ENCODE measurements around the gene RYR3.

Gene RYR3

DNA sequence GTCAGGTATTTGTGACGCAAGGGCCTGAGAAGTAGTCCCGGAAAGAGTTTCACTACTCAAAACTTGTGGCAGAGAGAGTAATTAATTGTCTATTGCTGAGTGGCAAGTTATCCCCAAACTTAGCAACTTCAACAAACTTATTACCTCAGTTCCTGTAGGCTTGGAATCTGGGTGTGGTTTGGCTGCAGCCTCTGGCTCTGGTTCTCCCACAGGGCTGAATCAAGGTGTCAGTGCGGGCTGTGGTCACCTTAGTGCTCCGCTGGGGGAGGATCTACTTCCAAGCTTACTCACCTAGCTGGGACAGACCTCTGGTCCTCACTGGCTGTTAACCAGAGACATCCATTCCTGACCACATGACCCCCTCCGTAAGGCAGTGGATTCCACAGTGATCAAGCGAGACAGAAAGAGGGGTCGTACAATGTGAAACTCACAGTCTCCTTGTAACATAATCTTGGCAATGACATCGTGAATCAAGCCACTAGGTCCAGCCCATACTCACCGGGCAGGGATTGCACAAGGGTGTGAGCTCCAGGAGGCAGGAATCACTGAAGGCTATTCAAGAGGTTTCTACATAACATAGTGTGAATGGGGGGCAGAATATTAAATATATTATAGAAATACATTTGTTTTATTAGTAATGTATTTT, 138.3 kb downstream of the RYR3 start:
- no peak for DNase-seq (ENCODE audit: low read depth in 2 of 2)

- DNase-seq (ENCODE audit: low read depth in 2 of 2), result no peak
Measured at GRCh38 chr15:33449810-33450209, 139.0 kb downstream of the RYR3 start.

GRCh38 chr15:33451385-33451784, 140.6 kb downstream of the RYR3 start:
- no peak for DNase-seq (ENCODE audit: low read depth in 2 of 2)

DNA sequence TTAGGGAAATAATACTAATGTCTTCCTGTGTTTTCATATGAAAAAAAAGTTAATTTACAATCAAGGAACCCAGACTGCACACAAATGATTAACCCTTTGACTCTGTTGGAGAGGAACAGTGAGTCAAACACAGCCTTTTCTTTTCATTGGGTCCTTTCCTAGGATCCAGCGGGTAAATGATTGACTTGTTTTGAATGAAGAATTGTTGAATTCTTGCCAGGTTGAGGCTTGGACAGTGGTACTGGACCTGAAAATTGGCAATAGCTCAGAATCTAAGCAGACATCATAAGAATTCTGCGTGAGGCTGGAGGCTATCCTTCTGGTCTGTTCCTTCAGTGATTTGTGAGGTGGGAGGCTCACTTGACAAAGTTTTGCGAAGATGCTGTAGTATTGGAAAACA, 143.0 kb downstream of the RYR3 start:
- DNase-seq (ENCODE audit: low read depth in 2 of 2), result no peak

GRCh38 chr15:33454346-33454745, 143.6 kb downstream of the RYR3 start:
- DNase-seq (ENCODE audit: low read depth in 2 of 2), result no peak

- no peak for DNase-seq (ENCODE audit: low read depth in 2 of 2)
Measured at GRCh38 chr15:33454996-33455395, 144.2 kb downstream of the RYR3 start.

DNA sequence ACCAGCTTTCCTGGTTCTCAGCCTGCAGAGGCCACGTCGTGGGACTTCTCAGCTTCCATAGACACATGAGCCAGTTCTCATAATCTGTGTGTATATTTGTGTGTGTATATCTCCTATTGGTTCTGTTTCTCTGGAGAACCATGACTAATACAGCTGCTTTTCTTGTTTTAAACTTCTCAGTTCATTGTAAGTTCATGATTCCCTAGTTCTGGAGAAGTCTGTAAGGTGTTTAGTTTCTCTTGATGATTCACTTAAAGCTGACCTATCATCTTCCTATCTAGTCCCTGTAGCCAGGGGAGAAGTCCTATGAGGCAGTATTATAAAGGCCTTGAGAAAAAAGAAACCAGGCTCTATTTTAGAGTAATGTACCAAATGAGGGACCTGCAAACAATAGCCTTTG, 147.7 kb downstream of the RYR3 start:
- DNase-seq (ENCODE audit: low read depth in 2 of 2), result no peak

DNA sequence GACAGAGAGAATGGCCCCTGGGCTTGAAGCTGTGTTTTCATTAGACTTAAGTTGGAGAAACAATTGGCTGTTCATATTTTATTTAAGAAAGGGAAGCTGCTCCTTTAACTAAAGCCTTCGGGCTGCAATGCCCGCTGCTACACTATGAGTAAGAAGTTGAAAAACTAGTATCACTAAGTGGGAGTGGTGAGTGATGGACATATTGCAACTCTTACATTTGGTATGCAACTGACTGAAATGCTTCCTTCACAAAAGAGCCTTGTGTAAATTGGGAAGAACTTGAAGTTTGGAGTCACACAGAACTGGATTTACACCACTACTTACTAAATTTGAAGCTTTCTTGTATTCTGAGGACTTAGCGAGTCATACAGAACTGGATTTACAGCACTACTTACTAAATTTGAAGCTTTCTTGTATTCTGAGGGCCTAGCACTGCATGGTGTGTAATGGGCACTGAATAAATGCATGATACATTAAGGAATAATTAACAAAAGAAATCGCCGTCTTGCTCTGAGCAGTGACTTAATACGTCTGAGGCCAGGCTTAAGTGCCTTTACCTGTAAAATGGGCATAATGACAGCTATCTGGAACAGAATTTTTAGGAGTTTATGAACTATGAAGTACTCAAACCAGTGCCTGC, 149.5 kb downstream of the RYR3 start:
- no peak for DNase-seq (ENCODE audit: low read depth in 2 of 2)

DNA sequence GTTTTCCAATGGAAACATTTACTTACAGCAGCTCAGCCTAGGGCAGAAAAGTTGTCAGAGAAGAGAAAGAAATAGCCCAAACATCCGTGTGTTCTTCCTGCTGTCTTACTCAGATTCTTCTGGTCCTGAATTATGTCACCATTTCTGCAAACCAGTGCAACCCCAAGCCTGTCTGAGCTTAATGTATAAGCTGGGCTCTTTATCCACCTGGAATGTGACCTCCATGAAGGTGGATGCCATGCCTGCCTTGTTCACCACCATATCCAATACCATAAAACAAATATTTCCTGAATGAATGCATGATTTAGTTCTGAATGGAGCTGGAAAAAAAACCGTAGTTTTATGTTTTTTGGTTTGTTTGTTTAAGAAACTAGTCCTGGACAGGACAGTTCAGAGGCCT, 150.9 kb downstream of the RYR3 start:
- DNase-seq (ENCODE audit: low read depth in 2 of 2), result no peak

GRCh38 chr15:33467146-33467815, 156.5 kb downstream of the RYR3 start:
- no peak for DNase-seq (ENCODE audit: low read depth in 2 of 2)

GRCh38 chr15:33467816-33468163, 157.0 kb downstream of the RYR3 start:
- no peak for DNase-seq (ENCODE audit: low read depth in 2 of 2)

- DNase-seq (ENCODE audit: low read depth in 2 of 2), result no peak
Measured at GRCh38 chr15:33468740-33469139, 158.0 kb downstream of the RYR3 start.

DNA sequence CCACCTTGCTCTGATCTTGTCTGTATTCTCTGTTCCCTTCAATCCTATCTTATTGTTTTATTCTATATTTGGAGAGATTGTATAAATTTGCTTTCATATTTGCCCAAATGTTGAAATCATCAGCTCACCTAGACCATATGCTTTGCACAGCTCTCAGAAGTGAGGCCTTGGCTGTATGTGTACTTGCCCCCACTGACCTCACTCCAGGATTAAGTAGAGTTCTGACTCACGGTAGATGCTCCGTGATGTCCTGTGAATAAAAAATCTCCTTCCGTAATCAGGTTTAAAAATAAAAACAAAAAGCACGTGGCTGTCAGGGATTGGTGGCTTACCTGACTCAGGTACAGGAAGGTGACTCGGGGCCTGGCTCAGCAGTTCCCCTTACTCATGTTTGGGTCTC, 162.2 kb downstream of the RYR3 start:
- no peak for DNase-seq (ENCODE audit: low read depth in 2 of 2)

- DNase-seq (ENCODE audit: low read depth in 2 of 2), result no peak
Measured at GRCh38 chr15:33473714-33474113, 162.9 kb downstream of the RYR3 start.

DNA sequence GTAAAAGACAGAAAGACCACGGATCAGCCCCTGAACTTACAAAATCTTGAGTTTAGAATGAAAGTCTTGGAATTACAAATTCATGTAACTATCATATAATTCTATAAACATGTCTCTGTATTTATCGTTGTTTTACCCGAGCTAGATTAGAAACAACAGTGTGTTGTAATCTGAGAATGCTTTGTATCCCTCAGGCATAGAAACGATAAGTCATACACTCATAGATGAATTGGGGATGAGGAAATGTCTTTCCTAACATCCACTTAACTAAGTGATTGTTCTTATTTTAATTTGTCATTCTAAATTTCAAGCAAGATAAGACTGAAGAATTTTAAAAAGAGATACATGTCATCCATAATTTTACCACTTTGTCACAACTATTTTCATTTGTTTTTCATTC, 165.3 kb downstream of the RYR3 start:
- no peak for DNase-seq (ENCODE audit: low read depth in 2 of 2)

GRCh38 chr15:33476908-33477307, 166.1 kb downstream of the RYR3 start:
- DNase-seq (ENCODE audit: low read depth in 2 of 2), result no peak

DNA sequence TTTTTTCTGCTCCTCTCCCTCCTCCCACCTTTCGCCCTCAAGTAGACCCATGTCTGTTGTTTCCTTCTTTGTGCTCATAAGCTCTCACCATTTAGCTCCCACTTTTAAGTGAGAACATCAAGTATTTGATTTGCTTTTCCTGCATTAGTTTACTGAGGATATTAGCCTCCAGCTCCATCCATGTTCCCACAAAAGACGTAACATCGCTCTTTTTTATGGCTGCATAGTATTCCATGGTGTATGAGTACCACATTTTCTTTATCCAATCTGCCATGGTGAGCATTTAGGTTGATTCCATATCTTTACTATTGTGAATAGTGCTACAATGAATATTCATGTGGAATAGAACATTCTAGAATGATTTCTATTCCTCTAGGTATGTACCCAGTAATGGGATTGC, 178.6 kb downstream of the RYR3 start:
- DNase-seq (ENCODE audit: low read depth in 2 of 2), result no peak

- DNase-seq (ENCODE audit: low read depth in 2 of 2), result no peak
Measured at GRCh38 chr15:33490703-33491102, 179.9 kb downstream of the RYR3 start.

GRCh38 chr15:33492434-33493052, 181.8 kb downstream of the RYR3 start:
- DNase-seq (ENCODE audit: low read depth in 2 of 2), result no peak

- DNase-seq (ENCODE audit: low read depth in 2 of 2), result no peak
Measured at GRCh38 chr15:33494306-33494705, 183.5 kb downstream of the RYR3 start.

GRCh38 chr15:33500432-33501195, 189.8 kb downstream of the RYR3 start:
- DNase-seq (ENCODE audit: low read depth in 2 of 2), result no peak

DNA sequence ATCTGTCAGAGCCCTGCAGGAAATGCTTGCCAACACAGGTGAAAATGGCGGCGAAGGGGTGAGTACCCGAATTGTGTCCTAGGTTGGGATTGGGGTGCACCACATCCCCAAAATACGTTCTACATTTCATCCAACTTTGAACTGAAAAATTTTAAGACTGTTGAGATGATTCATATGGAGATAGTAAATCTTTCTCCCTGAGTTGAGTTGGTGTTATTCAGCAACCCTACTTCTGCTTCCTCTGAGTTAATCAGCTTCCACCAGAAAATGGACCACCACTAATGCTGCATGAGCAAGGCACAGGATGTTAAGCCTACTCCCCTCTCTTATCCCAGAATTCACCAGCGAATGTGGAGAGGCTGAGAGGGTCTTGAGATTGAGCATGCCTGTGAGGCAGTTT, 192.9 kb downstream of the RYR3 start:
- DNase-seq (ENCODE audit: low read depth in 2 of 2), result no peak
